Adrenal gland (tissue), 12 donors: Measurements from ENCODE around the gene SH2D6. TPM values are rescaled to one million over a fixed set of nuclear protein-coding genes. Genes with fewer than 3 reads are reported as not detected.

Source experiments
- DNase-seq, 7 donors: peaks; one replicate each; pipeline ENCODE4 v3.0.0-alpha.2; 2019 to 2020
- H3K27ac ChIP-seq, 5 donors: fragments of 200-600 bp; sonication (generic) in 4 of 5; 1 replicate in 3 of 5; 2 replicates in 2 of 5; pipeline versions ENCODE4 v1.5.1 to v1.8.0; 2016 to 2020; ENCODE audit warnings: mild to moderate bottlenecking in 1 of 5
- H3K27me3 ChIP-seq: fragments of 200-600 bp; 2 replicates; pipeline ENCODE4 v1.8.0; 2021
- H3K36me3 ChIP-seq, 2 donors: fragments of 200-600 bp; replicated peaks in 1 of 2; 1 replicate in 1 of 2; 2 replicates in 1 of 2; pipeline versions ENCODE4 v1.5.1 to v1.8.0; 2018 to 2022
- H3K4me1 ChIP-seq, 2 donors: fragments of 200-600 bp; replicated peaks in 1 of 2; 1 replicate in 1 of 2; 2 replicates in 1 of 2; pipeline versions ENCODE4 v1.5.1 to v1.8.0; 2018 to 2021
- H3K4me3 ChIP-seq, 4 donors: fragments of 200-600 bp; sonication (generic) in 3 of 4; one replicate each; pipeline ENCODE4 v1.5.1; 2016 to 2018
- H3K9me3 ChIP-seq, 3 donors: fragments of 200-600 bp; sonication (generic) in 1 of 3; replicated peaks in 1 of 3; 1 replicate in 2 of 3; 2 replicates in 1 of 3; pipeline versions ENCODE4 v1.5.1 to v1.8.0; 2016 to 2021
- CTCF ChIP-seq, 6 experiments: fragments of 450-650 bp in 4 of 6; fragments of 200-600 bp in 2 of 6; sonication (generic) in 1 of 6; IDR thresholded peaks; 1 replicate in 5 of 6; 2 replicates in 1 of 6; pipeline versions ENCODE4 v1.5.1 to v1.8.0; 2016 to 2021; ENCODE audit warnings: antibody characterized with exemption in 6 of 6, mild to moderate bottlenecking in 2 of 6, moderate library complexity in 1 of 6
- POLR2A ChIP-seq, 2 donors: fragments of 450-650 bp; IDR thresholded peaks; one replicate each; pipeline ENCODE4 v1.6.1; 2017; ENCODE audit warnings: antibody characterized with exemption in 2 of 2, mild to moderate bottlenecking in 2 of 2, moderate library complexity in 1 of 2
- WGBS, 4 donors: extraction: QIAGEN DNeasy Blood & Tissue Kit in 2 of 4; methylation state at CpG; one replicate each; pipeline versions ENCODE4 v1.1.5 to v1.1.7; 2013 to 2017; 5-methylcytosine and 5-hydroxymethylcytosine counted together
- intact Hi-C, 2 donors: fragments of 100-400 bp; cut with DNase I; formaldehyde crosslinking; loops; one replicate each; pipeline versions ENCODE4 v1.14.1 to v1.15.0; 2022 to 2023
- polyA plus RNA-seq, 3 donors: library from polyadenylated mRNA; stranded (reverse); fragments of 200-250 nt in 2 of 3; fragments of 350-450 nt in 1 of 3; fragmentation: Illumina TruSeq in 1 of 3; extraction: RNeasy Lipid Tissue Mini Kit (QIAGEN cat#74804) in 1 of 3; gene quantifications; one replicate each; pipeline ENCODE4 v1.2.3, GENCODE V29; 2013 to 2014
- total RNA-seq, 9 donors: library from RNA; depleted of rRNA in 4 of 9; stranded (reverse); fragments of >200 nt in 4 of 9; fragments of 120-200 nt in 1 of 9; fragmentation: NEBNext Ultra II Directional in 1 of 9; extraction: Animal tissue kit (Norgen Biotek cat#: 25700) in 1 of 9; gene quantifications; one replicate each; pipeline versions ENCODE4 v1.1.0 to v1.2.4, GENCODE V29; 2013 to 2023
- donor health status: healthy with polysubstance abuse.
- donor health status: Bipolar disorder and iron deficiency.
- donor health status: DM: yes; HTN: yes; CAD: no.
- donor health status: DM: no; HTN: no; CAD: no.
- donor health status: DM: no; HTN: no; CAD: no.
- donor health status: DM: yes; HTN: yes; CAD: no.

Gene SH2D6
- total and polyA plus RNA-seq, 12 donors = 0.53 to 4.2 (median 0.74) TPM; not detected in 5

GRCh38 chr2:85436836-85437487 is 18.4 kb downstream of the SH2D6 start:
- no peak for TF ChIP-seq POLR2A (IDR thresholded peaks at IDR 0.05)
- no peak for TF ChIP-seq CTCF (IDR thresholded peaks at IDR 0.05)
- Histone ChIP-seq H3K4me3 (peak overlapping the region in 1 of 4 donors; percentile 63), H3K4me1 (peaks cover 35 to 39% of the 10 kb centered on the region in 2 donors), H3K9me3 (no peaks in the 10 kb centered on the region), H3K27ac (peak overlapping the region; percentile 80 to 100 (median 88)), H3K36me3 (no peaks in the 10 kb centered on the region), H3K27me3 (no peaks in the 10 kb centered on the region)
- intact Hi-C loops = loop anchor here (5.0 kb wide), 1 partner anchor 100 kb away; the partner anchor contains the start of gene MAT2A (in 2 of the 2)
- WGBS, 4 donors = 48 to 68% (median 52%) methylated on average over 10 of the region's 10 CpGs
- no peak for DNase-seq

GRCh38 chr2:85437488-85438200 is 19.1 kb downstream of the SH2D6 start:
- intact Hi-C loops = loop anchor here (5.0 kb wide), 1 partner anchor 100 kb away; the partner anchor contains the start of gene MAT2A (in 2 of the 2)

GRCh38 chr2:85438201-85439024 is 19.9 kb downstream of the SH2D6 start:
- no peaks in the 10 kb centered on the region for H3K36me3 ChIP-seq
- peak in 1 of 7 donors; percentile 71 for DNase-seq
- TF ChIP-seq CTCF (IDR thresholded peaks at IDR 0.05) (peak in 2 of 6 experiments; percentile 6 to 7), POLR2A (IDR thresholded peaks at IDR 0.05) (no peak)
- no peaks in the 10 kb centered on the region for H3K9me3 ChIP-seq
- H3K4me1 ChIP-seq = peaks cover 35 to 39% of the 10 kb centered on the region in 2 donors
- intact Hi-C loops = loop anchor here (5.0 kb wide), 1 partner anchor 99 kb away; the partner anchor contains the start of gene MAT2A (in 2 of the 2)
- H3K4me3 ChIP-seq = peak overlapping the region in 1 of 4 donors; percentile 63
- peak overlapping the region; percentile 80 to 100 (median 88) for H3K27ac ChIP-seq
- 47 to 80% (median 58%) methylated on average over 6 to 19 of the region's 19 CpGs for WGBS, 4 donors
- no peaks in the 10 kb centered on the region for H3K27me3 ChIP-seq

More at GRCh38 chr2:85437488-85438200, 19.1 kb downstream of the SH2D6 start:
- no peaks in the 10 kb centered on the region for H3K9me3 ChIP-seq
- H3K4me3 ChIP-seq = peak overlapping the region in 1 of 4 donors; percentile 63
- no peak for TF ChIP-seq CTCF (IDR thresholded peaks at IDR 0.05)
- TF ChIP-seq POLR2A (IDR thresholded peaks at IDR 0.05) = peak; percentile 81 to 96
- H3K4me1 ChIP-seq = peaks cover 35 to 39% of the 10 kb centered on the region in 2 donors
- 2 to 6% (median 4%) methylated on average over 10 to 64 of the region's 64 CpGs for WGBS, 4 donors
- H3K27ac ChIP-seq = peak overlapping the region; percentile 80 to 100 (median 88)
- DNase-seq = peak; percentile 87 to 95 (median 92)
- no peaks in the 10 kb centered on the region for H3K36me3 ChIP-seq
- H3K27me3 ChIP-seq = no peaks in the 10 kb centered on the region
